DND-41 (cell line): ENCODE measurements around the gene CACNA2D1.

Experiments
- ATAC-seq: fragments of 200-7000 bp; cut with Tn5 transposase; 3 replicates; pipeline ENCODE4 v1.9.1; 2021; ENCODE audit warnings: low read depth; ENCODE audit not compliant: insufficient read depth
- DNase-seq: peaks from one replicate; pipeline ENCODE4 v3.0.0-alpha.2; 2020
- H2AFZ ChIP-seq: 2 replicates; pipeline ENCODE4 v1.6.0; 2012; ENCODE audit warnings: low read depth, low read length
- H3K27ac ChIP-seq: 2 replicates; pipeline ENCODE4 v1.5.1; 2012; ENCODE audit warnings: low read length, inconsistent platforms
- H3K27me3 ChIP-seq: fragments of 200-600 bp; sonication (generic); 2 replicates; pipeline ENCODE4 v1.6.0; 2012; ENCODE audit warnings: low read length, mild to moderate bottlenecking, inconsistent platforms; ENCODE audit not compliant: insufficient read depth, poor library complexity
- H3K36me3 ChIP-seq: 2 replicates; pipeline ENCODE4 v1.5.1; 2012; ENCODE audit warnings: low read length, inconsistent platforms; ENCODE audit not compliant: insufficient read depth
- H3K4me1 ChIP-seq: 2 replicates; pipeline ENCODE4 v1.5.1; 2012; ENCODE audit warnings: mild to moderate bottlenecking, low read length; ENCODE audit not compliant: insufficient read depth
- H3K4me2 ChIP-seq: 2 replicates; pipeline ENCODE4 v1.6.0; 2012; ENCODE audit warnings: mild to moderate bottlenecking, moderate library complexity, low read length, inconsistent platforms; ENCODE audit not compliant: insufficient read depth
- H3K4me3 ChIP-seq, 2 experiments: fragments of 200-600 bp in 1 of 2; shearing (Covaris generic) in 1 of 2; 2 replicates each; pipeline ENCODE4 v1.5.1; 2012 to 2016; ENCODE audit warnings: inconsistent platforms in 2 of 2, low read length in 2 of 2, mild to moderate bottlenecking in 2 of 2, low read depth in 1 of 2, moderate library complexity in 1 of 2
- H3K79me2 ChIP-seq: 2 replicates; pipeline ENCODE4 v1.6.0; 2012; ENCODE audit warnings: low read length, inconsistent platforms; ENCODE audit not compliant: insufficient read depth
- H3K9ac ChIP-seq: 2 replicates; pipeline ENCODE4 v1.6.0; 2012; ENCODE audit warnings: low read depth, mild to moderate bottlenecking, inconsistent platforms, low read length, moderate library complexity
- H3K9me3 ChIP-seq: 2 replicates; pipeline ENCODE4 v1.5.1; 2012; ENCODE audit warnings: low read length, moderate library complexity, mild to moderate bottlenecking, inconsistent platforms; ENCODE audit not compliant: insufficient read depth, severe bottlenecking
- H4K20me1 ChIP-seq: 2 replicates; pipeline ENCODE4 v1.6.0; 2012; ENCODE audit warnings: low read length; ENCODE audit not compliant: insufficient read depth
- EZH2 ChIP-seq: IDR thresholded peaks from 3 replicates; pipeline ENCODE4 v1.6.1; 2012; ENCODE audit warnings: borderline replicate concordance, low read depth, mild to moderate bottlenecking, moderate library complexity, low read length, inconsistent platforms; ENCODE audit not compliant: severe bottlenecking
- TF ChIP-seq, protein P1 (sequence below): IDR thresholded peaks from 2 replicates; pipeline ENCODE4 v1.5.1; 2012; ENCODE audit warnings: borderline replicate concordance, low read length, moderate library complexity, mild to moderate bottlenecking; ENCODE audit not compliant: poor library complexity, severe bottlenecking; ENCODE audit errors: extremely low read depth

Gene CACNA2D1

DNA sequence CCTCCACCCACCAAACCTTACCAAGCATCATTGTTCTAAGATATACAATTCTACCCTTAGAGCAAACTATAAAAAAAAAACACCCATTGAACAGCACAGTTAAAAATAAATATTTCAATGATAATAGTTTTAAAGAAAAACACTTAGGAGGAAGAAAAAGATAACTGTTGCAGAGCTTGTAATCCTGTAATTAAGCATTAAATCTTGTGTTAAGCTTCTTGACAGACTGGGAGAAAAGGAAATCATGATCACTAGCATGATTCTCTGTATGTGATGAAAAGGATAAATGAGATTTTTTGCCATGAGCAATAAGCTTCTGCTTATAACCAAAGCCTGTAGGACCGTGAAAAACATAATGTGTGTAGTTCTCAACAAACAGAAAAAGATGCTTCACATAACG lies 289.8 kb downstream of the CACNA2D1 start:
- Histone ChIP-seq H3K79me2 (no peaks in the 10 kb centered on the region), H3K4me2 (no peak overlapping the region), H3K9me3 (no peaks in the 10 kb centered on the region), H3K4me3 (no peak overlapping the region), H4K20me1 (no peaks in the 10 kb centered on the region), H3K27ac (no peak overlapping the region), H3K9ac (no peak overlapping the region), H3K4me1 (no peaks in the 10 kb centered on the region), H3K27me3 (no peaks in the 10 kb centered on the region), H3K36me3 (no peaks in the 10 kb centered on the region), H2AFZ (no peak overlapping the region)
- DNase-seq, result no peak
- ATAC-seq, result no peak
- TF ChIP-seq, protein P1, sequence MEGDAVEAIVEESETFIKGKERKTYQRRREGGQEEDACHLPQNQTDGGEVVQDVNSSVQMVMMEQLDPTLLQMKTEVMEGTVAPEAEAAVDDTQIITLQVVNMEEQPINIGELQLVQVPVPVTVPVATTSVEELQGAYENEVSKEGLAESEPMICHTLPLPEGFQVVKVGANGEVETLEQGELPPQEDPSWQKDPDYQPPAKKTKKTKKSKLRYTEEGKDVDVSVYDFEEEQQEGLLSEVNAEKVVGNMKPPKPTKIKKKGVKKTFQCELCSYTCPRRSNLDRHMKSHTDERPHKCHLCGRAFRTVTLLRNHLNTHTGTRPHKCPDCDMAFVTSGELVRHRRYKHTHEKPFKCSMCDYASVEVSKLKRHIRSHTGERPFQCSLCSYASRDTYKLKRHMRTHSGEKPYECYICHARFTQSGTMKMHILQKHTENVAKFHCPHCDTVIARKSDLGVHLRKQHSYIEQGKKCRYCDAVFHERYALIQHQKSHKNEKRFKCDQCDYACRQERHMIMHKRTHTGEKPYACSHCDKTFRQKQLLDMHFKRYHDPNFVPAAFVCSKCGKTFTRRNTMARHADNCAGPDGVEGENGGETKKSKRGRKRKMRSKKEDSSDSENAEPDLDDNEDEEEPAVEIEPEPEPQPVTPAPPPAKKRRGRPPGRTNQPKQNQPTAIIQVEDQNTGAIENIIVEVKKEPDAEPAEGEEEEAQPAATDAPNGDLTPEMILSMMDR, result no peak
- TF ChIP-seq EZH2, result no peak

DNA sequence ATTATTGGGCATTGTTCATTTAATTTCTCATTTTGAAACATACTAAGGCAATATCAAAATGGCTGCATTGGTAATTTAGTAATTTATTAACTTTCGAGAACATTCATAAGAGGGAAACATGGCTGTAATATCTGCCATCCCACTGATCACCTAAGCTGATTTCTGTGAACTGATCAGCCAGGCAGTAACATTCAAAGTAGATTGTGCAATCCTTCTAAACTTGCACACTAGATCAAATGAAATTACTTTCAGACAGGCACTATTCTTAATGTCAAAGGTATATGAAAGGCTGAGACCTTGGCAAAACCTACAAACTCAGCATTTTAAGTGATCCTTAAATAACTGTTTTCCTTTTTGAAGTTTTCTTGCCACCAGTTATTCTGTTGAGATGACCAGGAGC lies 290.7 kb downstream of the CACNA2D1 start:
- Histone ChIP-seq H3K9me3 (no peaks in the 10 kb centered on the region), H3K9ac (no peak overlapping the region), H3K4me2 (no peak overlapping the region), H2AFZ (no peak overlapping the region), H3K36me3 (no peaks in the 10 kb centered on the region), H4K20me1 (no peaks in the 10 kb centered on the region), H3K79me2 (no peaks in the 10 kb centered on the region), H3K4me3 (no peak overlapping the region), H3K27ac (no peak overlapping the region), H3K27me3 (no peaks in the 10 kb centered on the region), H3K4me1 (no peaks in the 10 kb centered on the region)
- DNase-seq, result no peak
- ATAC-seq, result no peak
- TF ChIP-seq, protein P1, result no peak
- TF ChIP-seq EZH2, result no peak

DNA sequence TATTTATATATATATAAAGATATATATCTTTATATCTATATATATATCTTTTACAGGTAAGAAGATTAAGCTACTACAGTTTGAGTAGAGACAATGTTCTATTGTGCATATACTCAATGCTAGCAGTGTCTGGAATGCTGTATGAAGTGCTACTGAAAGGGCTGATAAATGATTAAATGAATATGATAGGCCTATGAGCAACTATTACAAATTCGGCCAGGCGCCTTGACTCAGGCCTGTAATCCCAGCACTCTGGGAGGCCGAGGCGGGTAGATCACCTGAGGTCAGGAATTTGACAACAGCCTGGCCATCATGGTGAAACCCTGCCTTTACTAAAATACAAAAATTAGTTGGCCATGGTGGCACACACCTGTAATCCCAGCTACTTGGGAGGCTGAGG lies 297.1 kb downstream of the CACNA2D1 start:
- Histone ChIP-seq H4K20me1 (no peaks in the 10 kb centered on the region), H3K9me3 (no peaks in the 10 kb centered on the region), H3K4me2 (no peak overlapping the region), H3K36me3 (no peaks in the 10 kb centered on the region), H3K79me2 (no peaks in the 10 kb centered on the region), H3K27me3 (no peaks in the 10 kb centered on the region), H3K4me1 (no peaks in the 10 kb centered on the region), H3K9ac (no peak overlapping the region), H2AFZ (no peak overlapping the region), H3K27ac (no peak overlapping the region), H3K4me3 (no peak overlapping the region)
- DNase-seq (no peak), ATAC-seq (no peak)
- no peak for TF ChIP-seq EZH2
- TF ChIP-seq, protein P1, result no peak

DNA sequence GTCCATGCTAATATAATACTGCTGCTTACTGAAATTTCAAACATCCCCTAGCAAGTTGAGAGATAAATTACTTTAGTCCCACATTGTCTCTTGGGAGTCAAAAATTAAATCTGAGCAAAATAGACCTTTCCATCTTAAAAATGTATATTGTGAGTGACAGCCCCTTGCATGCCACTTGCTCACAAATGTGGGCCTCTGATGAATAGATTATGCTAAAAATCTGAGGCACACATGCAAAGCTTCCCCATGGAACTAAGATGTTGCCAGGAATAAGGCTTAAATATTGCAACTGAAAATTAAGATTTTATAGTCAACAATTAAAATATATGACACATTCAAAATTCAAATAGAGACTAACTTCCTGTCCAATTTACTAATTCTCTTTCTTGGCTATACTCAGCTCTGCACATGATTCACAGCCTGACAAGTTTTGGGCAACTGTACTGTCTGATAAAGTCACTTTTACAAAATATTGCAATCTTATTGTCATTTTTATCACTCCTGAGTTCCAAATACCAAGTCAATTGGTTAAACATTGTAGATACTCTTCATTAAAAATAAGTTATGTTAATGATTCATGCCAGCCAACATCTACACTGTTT lies 301.2 kb downstream of the CACNA2D1 start:
- H2AFZ ChIP-seq, result no peak overlapping the region
- H3K9ac ChIP-seq, result no peak overlapping the region
- no peak overlapping the region for H3K4me3 ChIP-seq
- H3K79me2 ChIP-seq, result no peaks in the 10 kb centered on the region
- DNase-seq (no peak), ATAC-seq (no peak)
- no peaks in the 10 kb centered on the region for H3K4me1 ChIP-seq
- no peaks in the 10 kb centered on the region for H3K9me3 ChIP-seq
- H3K27me3 ChIP-seq, result no peaks in the 10 kb centered on the region
- H3K36me3 ChIP-seq, result no peaks in the 10 kb centered on the region
- no peak overlapping the region for H3K4me2 ChIP-seq
- no peak overlapping the region for H3K27ac ChIP-seq
- TF ChIP-seq EZH2, result no peak
- TF ChIP-seq, protein P1, result no peak
- no peaks in the 10 kb centered on the region for H4K20me1 ChIP-seq
